ENCODE data around the gene RASSF10.

DNA sequence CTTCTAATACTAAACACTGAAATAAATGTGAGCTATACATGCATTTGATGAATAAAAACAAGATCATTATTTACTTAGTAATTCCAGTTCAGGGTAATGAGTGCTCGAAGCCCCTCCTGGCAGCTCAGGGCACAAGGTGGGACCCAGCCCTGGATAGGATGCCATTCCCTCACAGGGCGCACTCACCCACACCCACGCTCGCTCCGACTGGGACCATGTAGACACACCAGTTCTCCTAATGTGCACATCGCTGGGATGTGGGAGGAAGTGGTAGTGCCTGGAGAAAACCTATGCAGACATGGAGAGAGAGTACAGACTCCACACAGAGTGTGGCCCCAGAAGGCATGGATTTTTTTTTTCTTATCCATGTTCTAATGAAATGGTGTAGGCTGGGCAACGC lies 44.5 kb upstream of the RASSF10 start:
- no peak for TF ChIP-seq POLR2A (IDR thresholded peaks at IDR 0.05)
- TF ChIP-seq, protein P1, sequence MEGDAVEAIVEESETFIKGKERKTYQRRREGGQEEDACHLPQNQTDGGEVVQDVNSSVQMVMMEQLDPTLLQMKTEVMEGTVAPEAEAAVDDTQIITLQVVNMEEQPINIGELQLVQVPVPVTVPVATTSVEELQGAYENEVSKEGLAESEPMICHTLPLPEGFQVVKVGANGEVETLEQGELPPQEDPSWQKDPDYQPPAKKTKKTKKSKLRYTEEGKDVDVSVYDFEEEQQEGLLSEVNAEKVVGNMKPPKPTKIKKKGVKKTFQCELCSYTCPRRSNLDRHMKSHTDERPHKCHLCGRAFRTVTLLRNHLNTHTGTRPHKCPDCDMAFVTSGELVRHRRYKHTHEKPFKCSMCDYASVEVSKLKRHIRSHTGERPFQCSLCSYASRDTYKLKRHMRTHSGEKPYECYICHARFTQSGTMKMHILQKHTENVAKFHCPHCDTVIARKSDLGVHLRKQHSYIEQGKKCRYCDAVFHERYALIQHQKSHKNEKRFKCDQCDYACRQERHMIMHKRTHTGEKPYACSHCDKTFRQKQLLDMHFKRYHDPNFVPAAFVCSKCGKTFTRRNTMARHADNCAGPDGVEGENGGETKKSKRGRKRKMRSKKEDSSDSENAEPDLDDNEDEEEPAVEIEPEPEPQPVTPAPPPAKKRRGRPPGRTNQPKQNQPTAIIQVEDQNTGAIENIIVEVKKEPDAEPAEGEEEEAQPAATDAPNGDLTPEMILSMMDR (IDR thresholded peaks at IDR 0.05), result no peak

Data from gastroesophageal sphincter (tissue), 3 donors.